ENCODE measurements around the gene ZNF382.

Gene ZNF382

GRCh38 chr19:36679455-36679854, 74.3 kb downstream of the ZNF382 start:
- DNase-seq (ENCODE audit: low read depth in 3 of 3): no peak

Measured in stimulated activated CD4-positive, alpha-beta T cell treated with anti-CD3 and anti-CD28 coated beads, TNF-alpha, amount 100 ng/mL, for 24 hours (primary cell).